Liver (tissue), 9 donors: ENCODE results near the gene GABRB1. TPM values are rescaled to one million over a fixed set of nuclear protein-coding genes. Genes with fewer than 3 reads are reported as not detected.

Experiments
- DNase-seq: peaks from one replicate; pipeline ENCODE4 v3.0.0-alpha.2; 2017; ENCODE audit warnings: low spot score
- H3K27ac ChIP-seq, 2 donors: one replicate each; pipeline ENCODE4 v1.7.0; 2013; ENCODE audit warnings: inconsistent platforms in 2 of 2, low read length in 2 of 2, control low read depth in 1 of 2, low read depth in 1 of 2, mild to moderate bottlenecking in 1 of 2
- H3K27me3 ChIP-seq, 4 donors: one replicate each; pipeline versions ENCODE4 v1.6.1 to v1.7.0; 2013; ENCODE audit warnings: low read length in 3 of 4, inconsistent platforms in 1 of 4, mild to moderate bottlenecking in 1 of 4, moderate library complexity in 1 of 4; ENCODE audit not compliant: control insufficient read depth in 4 of 4, insufficient read depth in 4 of 4
- H3K36me3 ChIP-seq, 4 donors: one replicate each; pipeline versions ENCODE4 v1.6.1 to v1.7.0; 2013; ENCODE audit warnings: low read length in 3 of 4, mild to moderate bottlenecking in 3 of 4, low read depth in 1 of 4, moderate library complexity in 1 of 4; ENCODE audit not compliant: control insufficient read depth in 4 of 4, insufficient read depth in 3 of 4
- H3K4me1 ChIP-seq, 4 donors: one replicate each; pipeline versions ENCODE4 v1.6.1 to v1.7.0; 2013; ENCODE audit warnings: low read length in 3 of 4, mild to moderate bottlenecking in 3 of 4, moderate library complexity in 1 of 4; ENCODE audit not compliant: control insufficient read depth in 4 of 4, insufficient read depth in 4 of 4
- H3K4me3 ChIP-seq, 3 donors: one replicate each; pipeline versions ENCODE4 v1.6.1 to v1.7.0; 2013; ENCODE audit warnings: low read length in 3 of 3, control low read depth in 1 of 3, low read depth in 1 of 3, mild to moderate bottlenecking in 1 of 3
- H3K9ac ChIP-seq, 2 donors: one replicate each; pipeline ENCODE4 v1.7.0; 2013; ENCODE audit warnings: low read length in 2 of 2, mild to moderate bottlenecking in 2 of 2, moderate library complexity in 2 of 2, control low read depth in 1 of 2, low read depth in 1 of 2
- H3K9me3 ChIP-seq, 4 donors: one replicate each; pipeline versions ENCODE4 v1.6.1 to v1.7.0; 2013; ENCODE audit warnings: low read length in 3 of 4; ENCODE audit not compliant: control insufficient read depth in 4 of 4
- EGR1 ChIP-seq, 2 donors: IDR thresholded peaks; 2 replicates each; pipeline ENCODE4 v1.6.1; 2016 to 2018; ENCODE audit warnings: antibody characterized with exemption in 2 of 2, low read depth in 2 of 2
- FOXA1 ChIP-seq: IDR thresholded peaks from 2 replicates; pipeline ENCODE4 v1.6.1; 2016; ENCODE audit warnings: antibody characterized with exemption
- GABPA ChIP-seq, 2 donors: IDR thresholded peaks in 1 of 2; conservative IDR thresholded peaks in 1 of 2; 2 replicates each; pipeline ENCODE4 v1.6.1; 2016; ENCODE audit warnings: antibody characterized with exemption in 2 of 2, mild to moderate bottlenecking in 1 of 2, moderate library complexity in 1 of 2
- HNF4A ChIP-seq, 2 donors: conservative IDR thresholded peaks; 2 replicates each; pipeline ENCODE4 v1.6.1; 2016; ENCODE audit warnings: antibody characterized with exemption in 2 of 2, mild to moderate bottlenecking in 2 of 2
- HNF4G ChIP-seq: IDR thresholded peaks from 2 replicates; pipeline ENCODE4 v1.6.1; 2016; ENCODE audit warnings: antibody characterized with exemption
- JUND ChIP-seq, 2 donors: IDR thresholded peaks; 2 replicates each; pipeline ENCODE4 v1.6.1; 2016; ENCODE audit warnings: antibody characterized with exemption in 2 of 2
- RAD21 ChIP-seq, 2 donors: IDR thresholded peaks; 2 replicates each; pipeline ENCODE4 v1.6.1; 2016; ENCODE audit warnings: antibody characterized with exemption in 2 of 2, mild to moderate bottlenecking in 2 of 2
- RXRA ChIP-seq, 2 donors: IDR thresholded peaks; 2 replicates each; pipeline ENCODE4 v1.6.1; 2017 to 2018; ENCODE audit warnings: antibody characterized with exemption in 2 of 2, mild to moderate bottlenecking in 1 of 2
- SP1 ChIP-seq: IDR thresholded peaks from 2 replicates; pipeline ENCODE4 v1.6.1; 2018; ENCODE audit warnings: antibody characterized with exemption, mild to moderate bottlenecking
- WGBS: extraction: QIAGEN DNeasy Blood & Tissue Kit; methylation state at CpG from one replicate; pipeline ENCODE4 v1.1.7; 2013; 5-methylcytosine and 5-hydroxymethylcytosine counted together
- polyA plus RNA-seq, 2 donors: library from polyadenylated mRNA; stranded (reverse) in 1 of 2; unstranded in 1 of 2; fragments of 200-250 nt in 1 of 2; fragments of >200 nt in 1 of 2; fragmentation: Nextera tagmentation in 1 of 2; extraction: Ambion mirVana in 1 of 2; gene quantifications; one replicate each; pipeline versions ENCODE4 v1.2.1 to v1.2.3, GENCODE V29; 2013 to 2015
- total RNA-seq, 2 donors: library from RNA; depleted of rRNA; stranded (reverse); fragments of >200 nt; gene quantifications; one replicate each; pipeline ENCODE4 v1.2.3, GENCODE V29; 2014
- TF ChIP-seq, protein P1 (sequence below): IDR thresholded peaks from 2 replicates; pipeline ENCODE4 v1.6.1; 2016; ENCODE audit warnings: antibody characterized with exemption
- TF ChIP-seq, protein P2 (sequence below): fragments of 150-350 bp; IDR thresholded peaks from 2 replicates; pipeline ENCODE4 v1.5.1; 2017; ENCODE audit warnings: improper control_type of control experiment, low read depth, low read length; ENCODE audit not compliant: missing input control
- TF ChIP-seq, protein P3 (sequence below): IDR thresholded peaks from 2 replicates; pipeline ENCODE4 v1.6.1; 2016; ENCODE audit warnings: antibody characterized with exemption, mild to moderate bottlenecking
- donor health status: healthy.
- donor health status: healthy.
- donor health status: healthy.
- donor health status: healthy.
- donor health status: healthy.

Gene GABRB1
- total and polyA plus RNA-seq, 4 donors, result 0.17 to 1.3 TPM; not detected in 2

DNA sequence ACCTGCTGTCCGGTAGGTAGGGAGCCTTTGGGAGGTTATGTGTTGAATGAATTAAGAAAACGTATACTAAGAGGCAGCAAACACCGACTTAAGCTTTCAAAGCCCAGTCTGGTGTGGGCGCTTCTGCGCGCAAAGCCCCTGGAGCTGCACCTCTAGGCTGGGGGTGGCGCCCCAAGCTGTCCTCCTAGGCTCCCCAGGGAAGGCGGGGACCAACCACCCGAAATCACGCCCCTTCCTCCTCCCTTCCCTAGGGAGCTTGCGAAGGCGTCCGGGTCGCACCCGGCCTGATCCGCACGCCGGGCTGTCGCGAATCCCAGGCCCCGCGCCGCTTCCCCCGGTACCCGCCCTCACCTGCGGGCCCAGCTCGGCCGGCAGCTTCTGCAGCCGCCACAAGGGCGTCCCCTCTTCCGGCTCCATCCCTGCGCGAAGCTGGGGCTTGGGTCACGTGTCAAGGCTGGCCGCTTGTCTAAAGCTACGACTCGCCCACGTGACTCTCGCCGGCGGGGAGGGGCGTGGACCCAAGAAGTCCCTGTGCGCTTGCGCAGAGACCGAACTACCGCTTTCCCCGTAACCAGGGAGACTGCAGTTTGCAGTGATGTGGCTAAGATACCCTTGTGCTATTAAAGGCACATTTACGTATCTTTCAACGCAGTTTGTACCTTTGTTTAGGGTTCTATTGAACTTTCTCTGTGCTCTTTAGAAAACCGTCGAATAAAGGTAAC lies 432.0 kb downstream of the GABRB1 start, which contains the start of gene COMMD8:
Gene COMMD8, minus strand, starts transcription at position 468 of the 722 bp plus-strand sequence. Its CDS starts 51 bp downstream, at position 417.
- peak; percentile 92 for DNase-seq
- Histone ChIP-seq H3K4me1 (peaks cover 3 to 7% (median 6%) of the 10 kb centered on the region in 4 donors), H3K4me3 (peak within 1 kb of the TSS; percentile 88 to 99 (median 90)), H3K27me3 (no peaks in the 10 kb centered on the region), H3K36me3 (no peaks in the 10 kb centered on the region), H3K9ac (peak within 1 kb of the TSS; percentile 30 to 76), H3K9me3 (no peaks in the 10 kb centered on the region), H3K27ac (peak within 1 kb of the TSS; percentile 53 to 64)
- TF ChIP-seq RAD21 (IDR thresholded peaks at IDR 0.05) (peak; percentile 53 to 58), RXRA (IDR thresholded peaks at IDR 0.05) (peak in 1 of 2 donors; percentile 4), JUND (IDR thresholded peaks at IDR 0.05) (no peak), SP1 (no peak), GABPA (IDR thresholded peaks at IDR 0.05 in 1 of 2, conservative IDR thresholded peaks at IDR 0.05 in 1 of 2) (peak in 1 of 2 donors; percentile 44), EGR1 (IDR thresholded peaks at IDR 0.05; ENCODE audit: low read depth in 2 of 2) (no peak)
- TF ChIP-seq, protein P1, sequence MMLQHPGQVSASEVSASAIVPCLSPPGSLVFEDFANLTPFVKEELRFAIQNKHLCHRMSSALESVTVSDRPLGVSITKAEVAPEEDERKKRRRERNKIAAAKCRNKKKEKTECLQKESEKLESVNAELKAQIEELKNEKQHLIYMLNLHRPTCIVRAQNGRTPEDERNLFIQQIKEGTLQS, result no peak
- under 1% methylated on average over 51 of the region's 51 CpGs for WGBS

DNA sequence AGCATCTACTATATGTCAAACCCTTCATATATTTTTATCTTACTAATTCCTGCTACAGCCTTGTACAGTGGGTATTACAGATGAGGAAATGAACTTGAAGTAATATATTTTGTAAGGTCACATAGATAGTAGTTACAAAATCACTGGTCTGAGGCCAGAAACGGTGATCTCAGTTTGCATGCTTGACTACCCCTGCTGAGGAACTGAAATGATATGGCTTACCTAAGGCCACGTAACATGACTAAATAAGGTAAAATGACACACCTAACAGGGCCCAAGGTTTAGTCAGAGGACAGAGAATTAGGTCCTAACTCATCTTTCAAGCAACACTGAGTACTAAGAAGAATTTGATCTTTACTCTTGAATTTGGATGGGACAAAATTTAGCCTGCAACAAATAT lies 433.6 kb downstream of the GABRB1 start:
- Histone ChIP-seq H3K27ac (no peak overlapping the region), H3K4me1 (peaks cover 3 to 7% (median 6%) of the 10 kb centered on the region in 4 donors), H3K4me3 (no peak overlapping the region), H3K27me3 (no peaks in the 10 kb centered on the region), H3K9ac (no peak overlapping the region), H3K36me3 (no peaks in the 10 kb centered on the region), H3K9me3 (no peaks in the 10 kb centered on the region)
- WGBS, result 72% methylated on average over 2 of the region's 2 CpGs
- no peak for DNase-seq
- TF ChIP-seq FOXA1 (no peak), EGR1 (IDR thresholded peaks at IDR 0.05; ENCODE audit: low read depth in 2 of 2) (no peak), JUND (IDR thresholded peaks at IDR 0.05) (no peak), HNF4A (conservative IDR thresholded peaks at IDR 0.05) (no peak), SP1 (no peak), RXRA (IDR thresholded peaks at IDR 0.05) (no peak), HNF4G (no peak)
- TF ChIP-seq, protein P2, sequence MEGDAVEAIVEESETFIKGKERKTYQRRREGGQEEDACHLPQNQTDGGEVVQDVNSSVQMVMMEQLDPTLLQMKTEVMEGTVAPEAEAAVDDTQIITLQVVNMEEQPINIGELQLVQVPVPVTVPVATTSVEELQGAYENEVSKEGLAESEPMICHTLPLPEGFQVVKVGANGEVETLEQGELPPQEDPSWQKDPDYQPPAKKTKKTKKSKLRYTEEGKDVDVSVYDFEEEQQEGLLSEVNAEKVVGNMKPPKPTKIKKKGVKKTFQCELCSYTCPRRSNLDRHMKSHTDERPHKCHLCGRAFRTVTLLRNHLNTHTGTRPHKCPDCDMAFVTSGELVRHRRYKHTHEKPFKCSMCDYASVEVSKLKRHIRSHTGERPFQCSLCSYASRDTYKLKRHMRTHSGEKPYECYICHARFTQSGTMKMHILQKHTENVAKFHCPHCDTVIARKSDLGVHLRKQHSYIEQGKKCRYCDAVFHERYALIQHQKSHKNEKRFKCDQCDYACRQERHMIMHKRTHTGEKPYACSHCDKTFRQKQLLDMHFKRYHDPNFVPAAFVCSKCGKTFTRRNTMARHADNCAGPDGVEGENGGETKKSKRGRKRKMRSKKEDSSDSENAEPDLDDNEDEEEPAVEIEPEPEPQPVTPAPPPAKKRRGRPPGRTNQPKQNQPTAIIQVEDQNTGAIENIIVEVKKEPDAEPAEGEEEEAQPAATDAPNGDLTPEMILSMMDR, result no peak
- TF ChIP-seq, protein P1, result no peak
- TF ChIP-seq, protein P3, sequence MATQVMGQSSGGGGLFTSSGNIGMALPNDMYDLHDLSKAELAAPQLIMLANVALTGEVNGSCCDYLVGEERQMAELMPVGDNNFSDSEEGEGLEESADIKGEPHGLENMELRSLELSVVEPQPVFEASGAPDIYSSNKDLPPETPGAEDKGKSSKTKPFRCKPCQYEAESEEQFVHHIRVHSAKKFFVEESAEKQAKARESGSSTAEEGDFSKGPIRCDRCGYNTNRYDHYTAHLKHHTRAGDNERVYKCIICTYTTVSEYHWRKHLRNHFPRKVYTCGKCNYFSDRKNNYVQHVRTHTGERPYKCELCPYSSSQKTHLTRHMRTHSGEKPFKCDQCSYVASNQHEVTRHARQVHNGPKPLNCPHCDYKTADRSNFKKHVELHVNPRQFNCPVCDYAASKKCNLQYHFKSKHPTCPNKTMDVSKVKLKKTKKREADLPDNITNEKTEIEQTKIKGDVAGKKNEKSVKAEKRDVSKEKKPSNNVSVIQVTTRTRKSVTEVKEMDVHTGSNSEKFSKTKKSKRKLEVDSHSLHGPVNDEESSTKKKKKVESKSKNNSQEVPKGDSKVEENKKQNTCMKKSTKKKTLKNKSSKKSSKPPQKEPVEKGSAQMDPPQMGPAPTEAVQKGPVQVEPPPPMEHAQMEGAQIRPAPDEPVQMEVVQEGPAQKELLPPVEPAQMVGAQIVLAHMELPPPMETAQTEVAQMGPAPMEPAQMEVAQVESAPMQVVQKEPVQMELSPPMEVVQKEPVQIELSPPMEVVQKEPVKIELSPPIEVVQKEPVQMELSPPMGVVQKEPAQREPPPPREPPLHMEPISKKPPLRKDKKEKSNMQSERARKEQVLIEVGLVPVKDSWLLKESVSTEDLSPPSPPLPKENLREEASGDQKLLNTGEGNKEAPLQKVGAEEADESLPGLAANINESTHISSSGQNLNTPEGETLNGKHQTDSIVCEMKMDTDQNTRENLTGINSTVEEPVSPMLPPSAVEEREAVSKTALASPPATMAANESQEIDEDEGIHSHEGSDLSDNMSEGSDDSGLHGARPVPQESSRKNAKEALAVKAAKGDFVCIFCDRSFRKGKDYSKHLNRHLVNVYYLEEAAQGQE, result no peak
